HFF-Myc (cell line): ENCODE results near the gene LAMB1.

Source experiments
- DNase-seq: peaks from one replicate; pipeline ENCODE4 v3.0.0-alpha.2; 2011; ENCODE audit warnings: low read depth; ENCODE audit errors: extremely low read depth
- H3K4me3 ChIP-seq: replicated peaks from 2 replicates; pipeline ENCODE4 v1.5.1; 2011; ENCODE audit warnings: low read depth, mild to moderate bottlenecking, control low read depth, low read length
- CTCF ChIP-seq: IDR thresholded peaks from 2 replicates; pipeline ENCODE4 v1.5.1; 2012; ENCODE audit warnings: mild to moderate bottlenecking, low read depth, low read length, control low read depth; ENCODE audit errors: missing control alignments

Gene LAMB1

DNA sequence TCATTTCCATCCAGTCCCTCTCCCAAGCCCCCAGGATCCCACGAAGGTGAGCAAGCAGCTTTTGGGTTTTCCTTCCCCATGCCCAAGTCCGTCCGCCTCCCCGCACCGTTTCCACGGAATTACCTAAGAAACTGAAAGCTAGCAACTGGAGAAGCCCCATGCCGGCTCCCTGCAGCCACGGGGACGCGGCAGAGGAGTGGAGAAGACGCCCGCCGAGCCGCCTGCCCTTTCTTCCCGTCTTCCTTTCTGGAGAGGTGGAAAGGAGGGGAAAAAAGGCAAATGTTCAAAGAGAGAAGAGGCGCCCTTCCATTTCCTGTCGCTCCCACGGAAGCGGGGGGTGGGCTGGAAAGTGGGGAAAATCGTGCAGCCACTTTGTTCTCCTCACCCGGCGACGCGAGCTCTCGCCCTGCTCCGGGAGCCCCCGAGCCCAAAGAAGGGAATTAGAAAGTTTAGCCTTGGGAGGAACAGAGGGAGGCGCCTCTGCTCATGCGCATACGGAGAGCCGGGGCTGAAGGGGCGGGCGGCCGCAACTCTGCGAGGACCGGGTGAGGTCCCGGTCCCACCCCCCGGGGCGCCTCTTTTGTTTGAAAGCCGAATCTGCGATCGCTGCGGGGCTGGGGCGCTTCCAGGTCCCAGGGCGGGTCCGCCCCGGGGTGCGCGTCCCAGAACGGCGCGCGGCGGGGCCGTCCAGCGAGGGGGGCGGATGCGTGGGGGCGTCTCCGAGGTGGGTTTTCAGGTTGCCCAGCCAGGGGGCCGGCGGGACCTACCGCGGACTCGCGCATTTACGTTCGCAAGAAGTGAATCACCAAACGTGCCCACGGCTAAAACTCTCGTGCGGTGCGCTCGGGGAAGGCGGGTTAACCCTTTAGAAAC lies at the start of gene LAMB1:
Gene LAMB1, minus strand, starts transcription at position 436 of the 873 bp plus-strand sequence. Its CDS starts 276 bp downstream, at position 160.
- no peak for TF ChIP-seq CTCF
- H3K4me3 ChIP-seq: peak within 1 kb of the TSS; percentile 94
- no peak for DNase-seq

GRCh38 chr7:108051454-108051853 lies 48.5 kb upstream of the LAMB1 start:
- TF ChIP-seq CTCF: no peak

DNA sequence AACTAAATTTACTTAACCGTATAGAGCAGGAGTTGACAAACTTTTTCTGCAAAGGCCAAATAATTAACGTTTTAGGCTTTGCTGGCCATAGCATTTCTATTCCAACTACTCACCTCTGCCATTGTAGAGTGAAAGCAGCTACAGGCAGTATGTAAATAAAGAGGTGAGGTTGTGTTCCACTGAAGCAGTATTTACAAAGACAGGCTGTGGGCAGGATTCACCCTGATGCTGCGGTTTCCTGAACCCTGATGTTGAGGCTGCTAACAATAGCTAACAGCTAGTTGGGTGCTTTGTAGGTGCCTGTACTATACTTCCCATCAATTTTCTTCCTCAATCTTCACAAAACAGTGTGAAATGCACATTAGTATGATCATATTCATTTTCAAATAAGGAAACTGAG lies 47.0 kb upstream of the LAMB1 start:
- DNase-seq: no peak
- TF ChIP-seq CTCF: no peak
- H3K4me3 ChIP-seq: no peak overlapping the region

More at GRCh38 chr7:108051454-108051853, 48.5 kb upstream of the LAMB1 start:
- H3K4me3 ChIP-seq: no peak overlapping the region
- no peak for DNase-seq

DNA sequence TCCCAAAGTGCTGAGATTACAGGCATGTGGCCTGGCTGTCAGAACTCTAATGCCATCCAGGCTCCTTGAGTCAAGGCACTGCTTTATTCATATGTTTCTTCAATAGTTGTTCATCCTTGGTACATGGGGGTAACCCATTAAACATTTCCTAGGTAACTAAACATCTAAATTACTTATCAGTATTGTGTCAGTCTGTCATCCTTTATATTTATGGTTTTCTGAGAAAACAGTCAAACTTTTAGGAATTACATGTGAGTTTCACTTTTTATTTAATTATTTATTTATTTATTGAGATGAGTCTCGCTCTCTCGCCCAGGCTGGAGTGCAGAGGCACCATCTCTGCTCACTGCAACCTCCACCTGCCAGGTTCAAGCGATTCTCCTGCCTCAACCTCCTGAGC lies 45.5 kb upstream of the LAMB1 start:
- no peak for TF ChIP-seq CTCF
- no peak overlapping the region for H3K4me3 ChIP-seq
- no peak for DNase-seq

GRCh38 chr7:108046952-108047506 lies 44.1 kb upstream of the LAMB1 start:
- TF ChIP-seq CTCF: no peak
- no peak for DNase-seq
- H3K4me3 ChIP-seq: no peak overlapping the region

GRCh38 chr7:108045669-108046068 lies 42.7 kb upstream of the LAMB1 start:
- no peak overlapping the region for H3K4me3 ChIP-seq
- no peak for TF ChIP-seq CTCF
- no peak for DNase-seq
